ENCODE results near the gene BTBD2.

Gene BTBD2

GRCh38 chr19:1970806-1971502 is 44.6 kb downstream of the BTBD2 start:
- TF ChIP-seq TAF1 (IDR thresholded peaks at IDR 0.05; ENCODE audit: borderline replicate concordance, low read depth, low read length) (no peak), POLR2AphosphoS5 (IDR thresholded peaks at IDR 0.05; ENCODE audit: low read depth, low read length) (no peak), POLR2A (IDR thresholded peaks at IDR 0.05; ENCODE audit: low read depth, low read length) (no peak)
- DNase-seq (ENCODE audit: insufficient read length) (no peak), FAIRE-seq (no peak)

GRCh38 chr19:1970003-1970805 is 45.3 kb downstream of the BTBD2 start:
- FAIRE-seq (no peak), DNase-seq (ENCODE audit: insufficient read length) (no peak)
- TF ChIP-seq POLR2AphosphoS5 (IDR thresholded peaks at IDR 0.05; ENCODE audit: low read depth, low read length) = no peak
- TF ChIP-seq POLR2A (IDR thresholded peaks at IDR 0.05; ENCODE audit: low read depth, low read length) = no peak
- TF ChIP-seq TAF1 (IDR thresholded peaks at IDR 0.05; ENCODE audit: borderline replicate concordance, low read depth, low read length) = no peak

GRCh38 chr19:1969176-1970002 is 46.1 kb downstream of the BTBD2 start:
- FAIRE-seq (no peak), DNase-seq (ENCODE audit: insufficient read length) (no peak)
- no peak for TF ChIP-seq TAF1 (IDR thresholded peaks at IDR 0.05; ENCODE audit: borderline replicate concordance, low read depth, low read length)
- TF ChIP-seq POLR2AphosphoS5 (IDR thresholded peaks at IDR 0.05; ENCODE audit: low read depth, low read length) = no peak
- no peak for TF ChIP-seq POLR2A (IDR thresholded peaks at IDR 0.05; ENCODE audit: low read depth, low read length)

- DNase-seq (ENCODE audit: insufficient read length) (no peak), FAIRE-seq (no peak)
- TF ChIP-seq TAF1 (IDR thresholded peaks at IDR 0.05; ENCODE audit: borderline replicate concordance, low read depth, low read length) (no peak), POLR2A (IDR thresholded peaks at IDR 0.05; ENCODE audit: low read depth, low read length) (no peak), POLR2AphosphoS5 (IDR thresholded peaks at IDR 0.05; ENCODE audit: low read depth, low read length) (no peak)
These were observed 47.0 kb downstream of the BTBD2 start for GRCh38 chr19:1968279-1969175.

GRCh38 chr19:1967087-1967608 is 48.4 kb downstream of the BTBD2 start:
- no peak for TF ChIP-seq POLR2AphosphoS5 (IDR thresholded peaks at IDR 0.05; ENCODE audit: low read depth, low read length)
- TF ChIP-seq POLR2A (IDR thresholded peaks at IDR 0.05; ENCODE audit: low read depth, low read length) = no peak
- TF ChIP-seq TAF1 (IDR thresholded peaks at IDR 0.05; ENCODE audit: borderline replicate concordance, low read depth, low read length) = no peak
- DNase-seq (ENCODE audit: insufficient read length) (no peak), FAIRE-seq (no peak)

GRCh38 chr19:1962674-1963073 is 52.8 kb downstream of the BTBD2 start:
- no peak for TF ChIP-seq POLR2AphosphoS5 (IDR thresholded peaks at IDR 0.05; ENCODE audit: low read depth, low read length)
- no peak for TF ChIP-seq TAF1 (IDR thresholded peaks at IDR 0.05; ENCODE audit: borderline replicate concordance, low read depth, low read length)
- TF ChIP-seq POLR2A (IDR thresholded peaks at IDR 0.05; ENCODE audit: low read depth, low read length) = no peak

GRCh38 chr19:1961000-1961883 is 54.3 kb downstream of the BTBD2 start:
- no peak for DNase-seq (ENCODE audit: insufficient read length)
- FAIRE-seq = no peak
- TF ChIP-seq POLR2A (IDR thresholded peaks at IDR 0.05; ENCODE audit: low read depth, low read length) (no peak), POLR2AphosphoS5 (IDR thresholded peaks at IDR 0.05; ENCODE audit: low read depth, low read length) (no peak), TAF1 (IDR thresholded peaks at IDR 0.05; ENCODE audit: borderline replicate concordance, low read depth, low read length) (no peak)

More at GRCh38 chr19:1962674-1963073, 52.8 kb downstream of the BTBD2 start:
- DNase-seq (ENCODE audit: insufficient read length) = no peak
- no peak for FAIRE-seq

GRCh38 chr19:1959928-1960589 is 55.5 kb downstream of the BTBD2 start:
- FAIRE-seq = no peak

GRCh38 chr19:1957562-1958248 is 57.8 kb downstream of the BTBD2 start:
- no peak for FAIRE-seq

More at GRCh38 chr19:1959928-1960589, 55.5 kb downstream of the BTBD2 start:
- TF ChIP-seq POLR2A (IDR thresholded peaks at IDR 0.05; ENCODE audit: low read depth, low read length) = no peak
- no peak for DNase-seq (ENCODE audit: insufficient read length)

More at GRCh38 chr19:1957562-1958248, 57.8 kb downstream of the BTBD2 start:
- TF ChIP-seq TAF1 (IDR thresholded peaks at IDR 0.05; ENCODE audit: borderline replicate concordance, low read depth, low read length) (no peak), POLR2A (IDR thresholded peaks at IDR 0.05; ENCODE audit: low read depth, low read length) (no peak), POLR2AphosphoS5 (IDR thresholded peaks at IDR 0.05; ENCODE audit: low read depth, low read length) (no peak)
- no peak for DNase-seq (ENCODE audit: insufficient read length)
